Spleen (tissue), 11 donors: Measurements from ENCODE around the gene NRL. TPM values are rescaled to one million over a fixed set of nuclear protein-coding genes. Genes with fewer than 3 reads are reported as not detected.
A peak's percentile ranks its signal among the peaks of the same experiment; 100 is the strongest.

Source experiments
- DNase-seq: peaks from one replicate; pipeline ENCODE4 v3.0.0-alpha.2; 2020
- H3K27ac ChIP-seq, 8 donors: fragments of 200-600 bp; sonication (generic) in 7 of 8; 1 replicate in 4 of 8; 2 replicates in 4 of 8; pipeline versions ENCODE4 v1.5.0 to v1.8.0; 2016 to 2021; ENCODE audit warnings: inconsistent platforms in 4 of 8, mild to moderate bottlenecking in 4 of 8, moderate library complexity in 1 of 8
- H3K27me3 ChIP-seq, 7 donors: fragments of 200-600 bp; sonication (generic) in 6 of 7; replicated peaks in 1 of 7; 1 replicate in 4 of 7; 2 replicates in 3 of 7; pipeline versions ENCODE4 v1.5.0 to v1.8.0; 2016 to 2021; ENCODE audit warnings: inconsistent platforms in 3 of 7, mild to moderate bottlenecking in 1 of 7
- H3K36me3 ChIP-seq, 6 donors: fragments of 200-600 bp; sonication (generic) in 5 of 6; 1 replicate in 4 of 6; 2 replicates in 2 of 6; pipeline versions ENCODE4 v1.5.0 to v1.8.0; 2016 to 2021; ENCODE audit warnings: inconsistent platforms in 2 of 6
- H3K4me1 ChIP-seq, 6 donors: fragments of 200-600 bp; sonication (generic) in 5 of 6; 1 replicate in 3 of 6; 2 replicates in 3 of 6; pipeline versions ENCODE4 v1.5.0 to v1.8.0; 2016 to 2021; ENCODE audit warnings: inconsistent platforms in 3 of 6
- H3K4me3 ChIP-seq, 8 donors: fragments of 200-600 bp; sonication (generic) in 7 of 8; 1 replicate in 4 of 8; 2 replicates in 4 of 8; pipeline versions ENCODE4 v1.5.0 to v1.8.0; 2016 to 2021; ENCODE audit warnings: inconsistent platforms in 4 of 8, mild to moderate bottlenecking in 4 of 8, moderate library complexity in 2 of 8
- H3K9me3 ChIP-seq, 8 donors: fragments of 200-600 bp; sonication (generic) in 7 of 8; 1 replicate in 4 of 8; 2 replicates in 4 of 8; pipeline versions ENCODE4 v1.5.0 to v1.8.0; 2016 to 2021; ENCODE audit warnings: inconsistent platforms in 4 of 8
- POLR2A ChIP-seq, 3 donors: fragments of 450-650 bp; IDR thresholded peaks; one replicate each; pipeline ENCODE4 v1.5.1; 2017; ENCODE audit warnings: antibody characterized with exemption in 3 of 3, mild to moderate bottlenecking in 1 of 3
- POLR2AphosphoS5 ChIP-seq, 3 donors: sonication (generic); formaldehyde crosslinking; IDR thresholded peaks; one replicate each; pipeline ENCODE4 v1.5.1; 2017; ENCODE audit warnings: antibody characterized with exemption in 3 of 3
- WGBS, 5 donors: extraction: QIAGEN DNeasy Blood & Tissue Kit in 3 of 5; methylation state at CpG; one replicate each; pipeline versions ENCODE4 v1.1.5 to v1.1.7; 2013 to 2018; 5-methylcytosine and 5-hydroxymethylcytosine counted together
- intact Hi-C: fragments of 100-400 bp; cut with DNase I; formaldehyde crosslinking; loops from one replicate; pipeline ENCODE4 v1.15.0; 2023; ENCODE audit warnings: low total_unique reads
- polyA plus RNA-seq, 3 donors: library from polyadenylated mRNA; stranded (reverse); fragments of 200-250 nt; gene quantifications; one replicate each; pipeline ENCODE4 v1.2.1, GENCODE V29; 2013
- total RNA-seq, 7 donors: library from RNA; depleted of rRNA in 3 of 7; stranded (reverse); fragments of >200 nt in 3 of 7; fragmentation: NEBNext Ultra II Directional in 4 of 7; extraction: Animal tissue kit (Norgen Biotek cat#: 25700) in 4 of 7; gene quantifications; one replicate each; pipeline versions ENCODE4 v1.1.0 to v1.2.1, GENCODE V29; 2016 to 2021
- TF ChIP-seq, protein P1 (sequence below), 11 experiments: fragments of 200-600 bp in 7 of 11; fragments of 450-650 bp in 4 of 11; sonication (generic) in 4 of 11; IDR thresholded peaks in 8 of 11; conservative IDR thresholded peaks in 3 of 11; 1 replicate in 7 of 11; 2 replicates in 4 of 11; pipeline versions ENCODE4 v1.4.0 to v1.8.0; 2016 to 2021; ENCODE audit warnings: antibody characterized with exemption in 11 of 11, inconsistent platforms in 4 of 11, mild to moderate bottlenecking in 1 of 11
- donor health status: healthy with polysubstance abuse.
- donor health status: DM: no; HTN: no; CAD: no; lungs with moderate emphysema.
- donor health status: DM: no; HTN: no; CAD: no.
- donor health status: Bipolar disorder and iron deficiency.
- donor health status: healthy.
- donor health status: DM: no; HTN: no; CAD: no.
- donor health status: DM: yes; HTN: yes; CAD: no.

Gene NRL
- total and polyA plus RNA-seq, 10 donors, result 2.0 to 7.8 (median 4.0) TPM

- 0 to 1% (median 1%) methylated on average over 45 to 75 of the region's 75 CpGs for WGBS, 5 donors
Measured at GRCh38 chr14:24135834-24136683, 21.3 kb upstream of the NRL start, which contains the start of gene PSME1. PSME1 (plus strand) TSS chr14:24136194; CDS start chr14:24136263, 69 bp downstream.

GRCh38 chr14:24135584-24135833 is 20.8 kb upstream of the NRL start:
- DNase-seq, result no peak
- H3K4me1 ChIP-seq, result peaks cover 44 to 87% (median 68%) of the 10 kb centered on the region in 6 donors
- H3K27ac ChIP-seq, result peak overlapping the region; percentile 92 to 99 (median 97)

More at GRCh38 chr14:24135834-24136683, 21.3 kb upstream of the NRL start, which contains the start of gene PSME1:
- Histone ChIP-seq H3K27ac (peak within 1 kb of the TSS; percentile 92 to 99 (median 97)), H3K9me3 (no peaks in the 10 kb centered on the region), H3K4me3 (peak within 1 kb of the TSS; percentile 72 to 98 (median 92)), H3K27me3 (no peaks in the 10 kb centered on the region), H3K4me1 (peaks cover 40 to 87% (median 66%) of the 10 kb centered on the region in 6 donors), H3K36me3 (peaks cover 3 to 36% (median 25%) of the 10 kb centered on the region in 6 donors)
- TF ChIP-seq, protein P1, sequence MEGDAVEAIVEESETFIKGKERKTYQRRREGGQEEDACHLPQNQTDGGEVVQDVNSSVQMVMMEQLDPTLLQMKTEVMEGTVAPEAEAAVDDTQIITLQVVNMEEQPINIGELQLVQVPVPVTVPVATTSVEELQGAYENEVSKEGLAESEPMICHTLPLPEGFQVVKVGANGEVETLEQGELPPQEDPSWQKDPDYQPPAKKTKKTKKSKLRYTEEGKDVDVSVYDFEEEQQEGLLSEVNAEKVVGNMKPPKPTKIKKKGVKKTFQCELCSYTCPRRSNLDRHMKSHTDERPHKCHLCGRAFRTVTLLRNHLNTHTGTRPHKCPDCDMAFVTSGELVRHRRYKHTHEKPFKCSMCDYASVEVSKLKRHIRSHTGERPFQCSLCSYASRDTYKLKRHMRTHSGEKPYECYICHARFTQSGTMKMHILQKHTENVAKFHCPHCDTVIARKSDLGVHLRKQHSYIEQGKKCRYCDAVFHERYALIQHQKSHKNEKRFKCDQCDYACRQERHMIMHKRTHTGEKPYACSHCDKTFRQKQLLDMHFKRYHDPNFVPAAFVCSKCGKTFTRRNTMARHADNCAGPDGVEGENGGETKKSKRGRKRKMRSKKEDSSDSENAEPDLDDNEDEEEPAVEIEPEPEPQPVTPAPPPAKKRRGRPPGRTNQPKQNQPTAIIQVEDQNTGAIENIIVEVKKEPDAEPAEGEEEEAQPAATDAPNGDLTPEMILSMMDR (IDR thresholded peaks at IDR 0.05 in 8 of 11, conservative IDR thresholded peaks at IDR 0.05 in 3 of 11), result peak in 6 of 11 experiments; percentile 15 to 63 (median 29)
- TF ChIP-seq POLR2AphosphoS5 (IDR thresholded peaks at IDR 0.05) (peak; percentile 91 to 94 (median 94)), POLR2A (IDR thresholded peaks at IDR 0.05) (peak in 1 of 3 donors; percentile 44)
- intact Hi-C loops, result no loop called here
- peak; percentile 99 for DNase-seq

GRCh38 chr14:24133735-24134134 is 19.0 kb upstream of the NRL start:
- H3K27ac ChIP-seq, result no peak overlapping the region
- H3K9me3 ChIP-seq, result no peaks in the 10 kb centered on the region
- peaks cover 32 to 79% (median 53%) of the 10 kb centered on the region in 6 donors for H3K4me1 ChIP-seq
- TF ChIP-seq, protein P1 (IDR thresholded peaks at IDR 0.05 in 8 of 11, conservative IDR thresholded peaks at IDR 0.05 in 3 of 11), result no peak
- TF ChIP-seq POLR2A (IDR thresholded peaks at IDR 0.05), result no peak
- no peak overlapping the region for H3K4me3 ChIP-seq
- H3K36me3 ChIP-seq, result peaks cover 3 to 23% (median 16%) of the 10 kb centered on the region in 6 donors
- 85 to 95% (median 93%) methylated on average over 1 of the region's 1 CpG for WGBS, 5 donors
- intact Hi-C loops, result no loop called here
- no peaks in the 10 kb centered on the region for H3K27me3 ChIP-seq
- no peak for DNase-seq

More at GRCh38 chr14:24135584-24135833, 20.8 kb upstream of the NRL start:
- Histone ChIP-seq H3K4me3 (peak overlapping the region; percentile 72 to 98 (median 92)), H3K36me3 (peaks cover 3 to 36% (median 25%) of the 10 kb centered on the region in 6 donors), H3K27me3 (no peaks in the 10 kb centered on the region), H3K9me3 (no peaks in the 10 kb centered on the region)
- 7 to 13% (median 12%) methylated on average over 9 of the region's 9 CpGs for WGBS, 5 donors
- intact Hi-C loops, result no loop called here
- no peak for TF ChIP-seq POLR2A (IDR thresholded peaks at IDR 0.05)
- TF ChIP-seq, protein P1 (IDR thresholded peaks at IDR 0.05 in 8 of 11, conservative IDR thresholded peaks at IDR 0.05 in 3 of 11), result no peak
- TF ChIP-seq POLR2AphosphoS5 (IDR thresholded peaks at IDR 0.05), result no peak

- DNase-seq, result no peak
- 96 to 100% (median 98%) methylated on average over 2 of the region's 2 CpGs for WGBS, 5 donors
- no peaks in the 10 kb centered on the region for H3K27me3 ChIP-seq
- peaks cover 25 to 77% (median 50%) of the 10 kb centered on the region in 6 donors for H3K4me1 ChIP-seq
- H3K36me3 ChIP-seq, result peaks cover 0 to 15% (median 8%) of the 10 kb centered on the region in 6 donors
- peak overlapping the region in 7 of 8 donors; percentile 72 to 92 (median 81) for H3K27ac ChIP-seq
- intact Hi-C loops, result no loop called here
- TF ChIP-seq POLR2AphosphoS5 (IDR thresholded peaks at IDR 0.05) (no peak), POLR2A (IDR thresholded peaks at IDR 0.05) (no peak)
- TF ChIP-seq, protein P1 (IDR thresholded peaks at IDR 0.05 in 8 of 11, conservative IDR thresholded peaks at IDR 0.05 in 3 of 11), result no peak
- H3K9me3 ChIP-seq, result no peaks in the 10 kb centered on the region
- no peak overlapping the region for H3K4me3 ChIP-seq
Measured at GRCh38 chr14:24132976-24133375, 18.2 kb upstream of the NRL start.
